Adipocyte (in vitro differentiated cells): Measurements from ENCODE around the gene PAM16.

Source experiments
- DNase-seq: peaks from one replicate; pipeline ENCODE4 v3.0.0-alpha.2; 2015; ENCODE audit warnings: low read depth
- H3K27me3 ChIP-seq: replicated peaks from 2 replicates; pipeline ENCODE4 v1.7.0; 2013; ENCODE audit warnings: mild to moderate bottlenecking, low read length, moderate library complexity; ENCODE audit not compliant: control insufficient read depth, insufficient read depth
- H3K36me3 ChIP-seq: 2 replicates; pipeline ENCODE4 v1.7.0; 2013; ENCODE audit warnings: low read length, mild to moderate bottlenecking, moderate library complexity; ENCODE audit not compliant: control insufficient read depth, insufficient read depth, severe bottlenecking
- H3K4me1 ChIP-seq: 2 replicates; pipeline ENCODE4 v1.7.0; 2013; ENCODE audit warnings: mild to moderate bottlenecking, low read length, moderate library complexity; ENCODE audit not compliant: control insufficient read depth, insufficient read depth
- H3K4me3 ChIP-seq: 2 replicates; pipeline ENCODE4 v1.7.0; 2013; ENCODE audit warnings: mild to moderate bottlenecking, low read length, moderate library complexity
- H3K9ac ChIP-seq: 2 replicates; pipeline ENCODE4 v1.7.0; 2013; ENCODE audit warnings: mild to moderate bottlenecking, low read length, moderate library complexity
- H3K9me3 ChIP-seq: 2 replicates; pipeline ENCODE4 v1.7.0; 2013; ENCODE audit warnings: mild to moderate bottlenecking, low read length, moderate library complexity; ENCODE audit not compliant: control insufficient read depth

The PAM16 gene

GRCh38 chr16:4366016-4366415, 14.9 kb upstream of the PAM16 start:
- Histone ChIP-seq H3K9me3 (no peaks in the 10 kb centered on the region), H3K9ac (no peak overlapping the region), H3K36me3 (no peaks in the 10 kb centered on the region), H3K27me3 (no peaks in the 10 kb centered on the region), H3K4me3 (no peak overlapping the region), H3K4me1 (peaks cover 21% of the 10 kb centered on the region)
- no peak for DNase-seq

- no peaks in the 10 kb centered on the region for H3K27me3 ChIP-seq
- no peak overlapping the region for H3K9ac ChIP-seq
- no peaks in the 10 kb centered on the region for H3K36me3 ChIP-seq
- H3K9me3 ChIP-seq, result no peaks in the 10 kb centered on the region
- H3K4me1 ChIP-seq, result peaks cover 17% of the 10 kb centered on the region
- H3K4me3 ChIP-seq, result no peak overlapping the region
- no peak for DNase-seq
Observed at GRCh38 chr16:4365615-4366014, 14.5 kb upstream of the PAM16 start.

GRCh38 chr16:4365014-4365406, 13.9 kb upstream of the PAM16 start:
- H3K36me3 ChIP-seq, result no peaks in the 10 kb centered on the region
- DNase-seq, result no peak
- H3K4me3 ChIP-seq, result no peak overlapping the region
- H3K27me3 ChIP-seq, result no peaks in the 10 kb centered on the region
- H3K9ac ChIP-seq, result no peak overlapping the region
- H3K4me1 ChIP-seq, result peaks cover 11% of the 10 kb centered on the region
- H3K9me3 ChIP-seq, result no peaks in the 10 kb centered on the region

GRCh38 chr16:4364196-4365013, 13.3 kb upstream of the PAM16 start:
- Histone ChIP-seq H3K27me3 (no peaks in the 10 kb centered on the region), H3K9me3 (no peaks in the 10 kb centered on the region), H3K36me3 (no peaks in the 10 kb centered on the region), H3K4me3 (no peak overlapping the region), H3K9ac (no peak overlapping the region), H3K4me1 (peaks cover 8% of the 10 kb centered on the region)
- no peak for DNase-seq

- Histone ChIP-seq H3K9me3 (no peaks in the 10 kb centered on the region), H3K27me3 (no peaks in the 10 kb centered on the region)
- no peak for DNase-seq
Observed at GRCh38 chr16:4362476-4363135, 11.5 kb upstream of the PAM16 start.

GRCh38 chr16:4361944-4362311, 10.8 kb upstream of the PAM16 start:
- DNase-seq, result no peak
- H3K27me3 ChIP-seq, result no peaks in the 10 kb centered on the region

More at GRCh38 chr16:4362476-4363135, 11.5 kb upstream of the PAM16 start:
- no peaks in the 10 kb centered on the region for H3K36me3 ChIP-seq
- no peak overlapping the region for H3K9ac ChIP-seq
- no peak overlapping the region for H3K4me3 ChIP-seq
- H3K4me1 ChIP-seq, result no peaks in the 10 kb centered on the region

GRCh38 chr16:4361033-4361943, 10.2 kb upstream of the PAM16 start:
- Histone ChIP-seq H3K36me3 (no peaks in the 10 kb centered on the region), H3K9me3 (no peaks in the 10 kb centered on the region), H3K27me3 (no peaks in the 10 kb centered on the region), H3K4me3 (no peak overlapping the region), H3K9ac (no peak overlapping the region), H3K4me1 (no peaks in the 10 kb centered on the region)
- DNase-seq, result no peak

More at GRCh38 chr16:4361944-4362311, 10.8 kb upstream of the PAM16 start:
- no peak overlapping the region for H3K9ac ChIP-seq
- H3K4me3 ChIP-seq, result no peak overlapping the region
- no peaks in the 10 kb centered on the region for H3K4me1 ChIP-seq
- no peaks in the 10 kb centered on the region for H3K36me3 ChIP-seq
- no peaks in the 10 kb centered on the region for H3K9me3 ChIP-seq

GRCh38 chr16:4360538-4361021, 9.5 kb upstream of the PAM16 start:
- H3K27me3 ChIP-seq, result no peaks in the 10 kb centered on the region
- no peaks in the 10 kb centered on the region for H3K4me1 ChIP-seq
- no peak for DNase-seq
- no peak overlapping the region for H3K4me3 ChIP-seq
- H3K36me3 ChIP-seq, result no peaks in the 10 kb centered on the region
- no peaks in the 10 kb centered on the region for H3K9me3 ChIP-seq
- no peak overlapping the region for H3K9ac ChIP-seq

- H3K9ac ChIP-seq, result no peak overlapping the region
- no peaks in the 10 kb centered on the region for H3K9me3 ChIP-seq
- no peaks in the 10 kb centered on the region for H3K4me1 ChIP-seq
- H3K36me3 ChIP-seq, result no peaks in the 10 kb centered on the region
- no peaks in the 10 kb centered on the region for H3K27me3 ChIP-seq
- DNase-seq, result no peak
- H3K4me3 ChIP-seq, result no peak overlapping the region
Observed at GRCh38 chr16:4359914-4360313, 8.8 kb upstream of the PAM16 start.

- Histone ChIP-seq H3K9me3 (no peaks in the 10 kb centered on the region), H3K27me3 (no peaks in the 10 kb centered on the region), H3K4me3 (no peak overlapping the region), H3K9ac (no peak overlapping the region), H3K4me1 (no peaks in the 10 kb centered on the region), H3K36me3 (no peaks in the 10 kb centered on the region)
- DNase-seq, result peak; percentile 82
Observed at GRCh38 chr16:4358831-4359561, 7.9 kb upstream of the PAM16 start.
